GM18508 (cell line): ENCODE data around the gene BAIAP2.
"Not testable (repeated sequence)": the region's sequence is repeated elsewhere in the genome, so short reads cannot be mapped to it uniquely, and the experiment has no call there.

ENCODE experiments used
- ATAC-seq: cut with Tn5 transposase; IDR thresholded peaks from one replicate; pipeline ENCODE4 v1.9.1; 2021; ENCODE audit warnings: moderate number of reproducible peaks; ENCODE audit not compliant: insufficient read depth, unreplicated experiment

Gene BAIAP2

DNA sequence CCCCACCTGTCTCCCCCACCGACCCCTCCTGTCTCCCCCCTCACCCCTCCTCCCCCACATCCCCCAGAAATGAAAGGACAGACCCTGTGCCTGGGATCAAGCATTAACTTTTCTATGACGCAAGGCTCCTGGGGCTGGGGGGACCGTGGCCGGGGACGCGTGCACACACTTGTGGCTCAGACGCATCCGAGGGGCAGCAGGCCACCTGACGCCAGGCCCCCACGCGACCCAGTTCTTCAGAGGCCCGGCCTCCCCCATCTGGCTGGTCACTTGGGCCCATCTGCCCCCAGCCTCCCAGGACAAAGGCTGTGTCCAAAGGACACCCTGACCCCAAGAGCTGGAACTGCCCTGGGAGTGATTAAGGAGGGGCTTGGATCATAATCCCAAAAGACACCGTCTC lies 116.3 kb downstream of the BAIAP2 start:
- no peak for ATAC-seq

DNA sequence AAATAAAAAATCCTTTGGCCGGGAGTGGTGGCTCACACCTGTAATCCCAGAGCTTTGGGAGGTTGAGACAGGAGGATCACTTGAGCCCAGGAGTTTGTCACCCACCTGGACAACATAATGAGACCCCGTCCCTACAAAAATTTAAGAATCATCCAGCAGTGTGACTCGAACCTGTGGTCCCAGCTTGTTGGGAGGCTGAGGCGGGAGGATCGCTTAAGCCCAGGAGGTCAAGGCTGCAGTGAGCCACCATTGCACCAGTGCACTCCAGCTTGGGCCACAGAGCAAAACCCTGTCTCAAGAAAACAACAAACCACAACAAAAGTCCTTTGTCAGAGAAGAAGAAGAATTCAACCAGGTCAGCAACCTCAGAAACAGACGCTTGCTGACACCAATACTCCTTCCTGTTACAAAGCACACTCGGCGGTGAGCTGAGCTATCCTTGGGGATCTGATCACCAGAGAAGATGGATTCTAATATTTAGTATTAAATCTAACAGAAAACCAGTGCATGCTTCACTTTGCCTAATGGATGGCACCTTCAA lies 117.4 kb downstream of the BAIAP2 start:
- ATAC-seq: no peak

DNA sequence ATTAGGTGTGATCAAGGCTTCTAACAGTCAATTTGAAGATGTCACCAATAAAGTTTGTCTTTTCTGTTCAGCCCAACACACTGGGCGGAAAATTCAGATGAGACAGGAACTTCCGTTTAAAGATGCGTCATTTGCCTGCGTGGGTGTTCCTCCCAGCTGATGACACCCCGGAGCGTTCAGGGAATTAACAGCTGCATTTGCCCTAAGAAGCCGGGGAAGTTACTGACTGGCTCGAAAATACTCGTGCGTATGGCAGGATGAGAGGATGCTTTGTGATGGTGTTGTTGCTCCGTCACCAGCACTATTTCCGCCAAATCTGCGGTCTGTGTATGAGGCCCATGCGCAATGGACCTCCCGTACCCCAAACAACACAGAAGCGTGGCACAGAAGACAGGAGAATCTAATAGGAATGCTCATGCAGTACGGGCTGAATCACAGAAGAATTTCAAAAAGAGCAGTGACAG lies 118.4 kb downstream of the BAIAP2 start:
- no peak for ATAC-seq

DNA sequence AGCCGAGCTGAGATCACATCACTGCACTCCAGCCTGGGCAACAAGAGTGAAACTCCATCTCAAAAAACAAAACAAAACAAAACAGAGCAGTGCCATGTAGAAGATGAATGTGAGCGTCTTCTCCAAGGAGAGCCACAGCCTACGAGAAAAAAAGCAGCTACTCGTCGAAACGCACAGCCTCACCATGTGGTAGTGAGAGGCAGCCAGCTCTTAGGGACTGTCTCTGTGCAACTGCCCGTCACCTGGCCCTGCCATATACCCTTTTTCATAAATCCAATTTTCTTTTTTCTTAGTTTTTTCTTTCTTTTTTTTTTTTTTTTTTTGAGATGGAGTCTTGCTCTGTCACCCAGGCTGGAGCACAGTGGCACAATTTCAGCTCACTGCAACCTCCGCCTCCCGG lies 119.1 kb downstream of the BAIAP2 start:
- ATAC-seq: not testable (repeated sequence)

DNA sequence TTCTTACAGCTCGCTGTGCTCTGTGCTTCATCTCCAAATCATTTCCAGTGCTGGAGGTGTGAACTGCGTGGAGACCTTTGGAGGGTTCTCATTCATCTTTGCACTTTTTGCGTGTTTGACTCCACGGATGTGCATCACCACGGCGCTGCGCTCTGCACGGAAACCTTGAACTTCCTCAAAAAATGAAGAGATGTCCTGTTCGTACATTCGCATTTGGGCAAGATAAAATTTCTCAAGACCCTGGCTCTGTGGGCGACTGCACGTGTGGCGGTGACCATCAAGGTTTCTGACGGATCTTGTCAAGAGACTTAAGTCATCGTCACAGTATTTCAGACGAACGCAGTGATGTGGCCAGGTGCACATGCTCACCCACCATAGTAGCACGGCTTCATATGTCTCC lies 120.0 kb downstream of the BAIAP2 start:
- ATAC-seq: no peak

DNA sequence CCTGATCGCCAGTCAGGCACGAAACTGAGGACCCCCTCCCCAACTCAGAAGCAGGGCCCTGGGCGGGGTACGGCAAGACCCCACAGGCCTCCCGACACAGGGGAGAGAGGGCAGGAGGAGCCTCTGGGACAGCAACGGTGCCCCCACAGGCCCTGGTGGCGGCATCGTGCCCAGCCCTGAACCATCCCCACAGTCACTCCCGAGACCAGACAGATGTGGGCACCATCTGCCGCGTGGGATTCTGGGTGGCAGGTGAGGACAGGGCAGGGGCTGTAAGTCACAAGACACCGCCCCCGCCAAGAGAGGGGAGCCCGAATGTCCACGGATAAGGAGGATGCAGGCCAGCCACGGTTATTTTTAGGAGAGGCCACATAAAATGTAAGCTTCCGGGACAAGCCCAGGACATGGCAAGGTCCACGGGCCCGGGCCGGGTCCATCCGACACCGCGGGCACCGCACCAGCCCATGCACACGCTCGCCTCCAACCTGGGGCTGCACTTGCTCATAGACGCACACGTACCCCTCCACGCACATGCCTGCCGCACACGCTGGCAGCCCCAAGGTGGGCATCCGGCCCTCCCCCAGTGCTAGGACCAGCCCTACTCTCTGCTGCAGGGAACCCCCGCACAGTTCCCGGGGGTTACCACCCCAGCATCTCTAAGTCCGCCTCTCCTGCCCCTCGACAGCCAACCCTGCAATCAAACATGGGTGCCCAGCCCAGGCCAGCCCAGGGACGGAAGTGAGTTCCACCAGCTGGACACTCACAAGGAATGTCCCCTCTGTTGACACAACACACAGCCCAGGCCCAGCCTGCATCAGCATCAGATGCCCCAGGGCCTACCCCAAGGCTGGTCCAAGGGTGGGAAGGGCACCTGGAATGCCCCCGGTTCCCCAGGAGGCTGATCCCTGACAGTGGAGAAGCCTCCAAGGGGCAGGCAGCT lies 122.2 kb downstream of the BAIAP2 start:
- ATAC-seq: no peak

DNA sequence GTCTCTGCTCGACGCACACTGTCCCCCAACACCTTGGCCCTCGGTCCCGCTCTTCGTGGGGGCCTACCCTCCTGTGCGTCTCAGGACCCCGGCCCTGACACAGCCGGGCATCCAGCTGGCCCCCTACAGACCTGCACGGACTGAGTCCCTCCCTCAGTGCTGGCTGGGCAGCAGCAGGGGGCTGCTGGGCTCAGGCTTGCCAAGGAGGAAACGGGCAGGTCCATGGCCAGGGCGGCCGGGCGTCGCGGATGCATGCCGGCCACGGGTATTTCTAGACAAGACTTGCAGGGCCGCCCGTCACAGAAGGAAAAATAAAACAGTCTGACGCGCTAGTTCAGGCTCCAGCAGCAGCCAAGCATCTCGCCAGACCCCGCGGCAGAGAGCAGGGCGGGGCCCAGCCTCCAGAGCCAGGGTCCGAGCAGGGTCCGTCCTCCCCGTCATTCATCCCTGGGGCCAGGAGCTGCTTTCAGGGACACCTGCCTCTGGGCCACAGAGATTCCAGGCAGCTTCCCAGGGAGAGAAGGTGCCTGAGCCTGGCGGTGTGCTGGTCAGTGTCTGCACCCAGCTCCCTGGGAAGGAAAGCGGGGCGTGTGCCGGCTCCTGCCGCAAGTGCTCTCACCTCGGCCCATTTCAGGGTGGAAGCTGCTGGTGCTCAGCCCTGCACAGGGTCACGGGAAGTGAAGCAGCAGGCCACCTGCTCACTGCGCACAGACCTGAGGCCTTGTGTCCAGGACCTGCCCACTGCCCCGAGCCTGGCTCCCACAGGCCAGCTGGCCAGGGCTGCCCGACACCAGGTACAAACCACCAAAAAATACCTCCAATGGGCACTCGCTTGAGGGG lies 123.1 kb downstream of the BAIAP2 start:
- ATAC-seq: no peak

DNA sequence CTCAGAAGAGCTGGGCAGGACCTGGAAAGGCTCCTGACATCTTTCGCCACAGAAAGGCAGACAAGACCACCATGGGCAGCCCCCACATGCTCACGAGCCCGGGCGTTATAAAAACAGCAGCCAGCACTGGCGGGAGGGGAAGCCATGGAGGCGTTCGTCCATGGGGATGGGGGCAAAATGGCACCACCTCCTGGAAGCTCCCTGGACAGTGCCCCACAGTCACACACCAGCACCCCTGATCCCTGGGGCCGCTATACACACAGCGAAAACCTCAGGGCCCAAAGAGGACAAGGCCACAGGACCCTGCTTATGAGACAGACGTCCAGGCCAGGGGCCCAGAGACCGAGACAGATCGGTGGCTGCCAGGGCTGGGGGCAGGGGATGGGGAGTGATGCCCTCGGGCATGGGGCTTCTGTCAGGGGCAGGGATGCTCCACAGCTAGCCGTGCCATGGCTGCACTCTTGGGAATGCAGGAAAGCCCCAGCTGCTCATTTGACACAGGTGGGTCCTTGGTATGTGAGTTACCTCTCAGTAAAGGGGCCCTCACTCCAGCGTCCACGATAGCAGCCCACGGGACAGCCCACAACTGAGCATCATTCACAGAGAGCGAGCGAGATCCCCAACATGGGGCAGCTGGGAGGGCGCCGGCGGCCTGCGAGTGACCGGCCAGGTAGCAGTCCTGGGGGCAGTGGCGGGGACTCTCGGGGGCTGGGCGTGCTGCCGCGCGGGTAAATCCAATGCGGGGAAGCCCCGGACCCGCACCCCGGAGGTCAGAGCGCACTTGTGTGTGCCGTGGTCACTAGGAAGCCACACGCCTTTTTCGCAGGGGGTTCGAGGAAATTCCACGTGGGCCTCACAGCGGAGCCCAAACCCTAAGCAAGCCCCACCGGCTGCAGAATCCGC lies 124.0 kb downstream of the BAIAP2 start:
- ATAC-seq: no peak

DNA sequence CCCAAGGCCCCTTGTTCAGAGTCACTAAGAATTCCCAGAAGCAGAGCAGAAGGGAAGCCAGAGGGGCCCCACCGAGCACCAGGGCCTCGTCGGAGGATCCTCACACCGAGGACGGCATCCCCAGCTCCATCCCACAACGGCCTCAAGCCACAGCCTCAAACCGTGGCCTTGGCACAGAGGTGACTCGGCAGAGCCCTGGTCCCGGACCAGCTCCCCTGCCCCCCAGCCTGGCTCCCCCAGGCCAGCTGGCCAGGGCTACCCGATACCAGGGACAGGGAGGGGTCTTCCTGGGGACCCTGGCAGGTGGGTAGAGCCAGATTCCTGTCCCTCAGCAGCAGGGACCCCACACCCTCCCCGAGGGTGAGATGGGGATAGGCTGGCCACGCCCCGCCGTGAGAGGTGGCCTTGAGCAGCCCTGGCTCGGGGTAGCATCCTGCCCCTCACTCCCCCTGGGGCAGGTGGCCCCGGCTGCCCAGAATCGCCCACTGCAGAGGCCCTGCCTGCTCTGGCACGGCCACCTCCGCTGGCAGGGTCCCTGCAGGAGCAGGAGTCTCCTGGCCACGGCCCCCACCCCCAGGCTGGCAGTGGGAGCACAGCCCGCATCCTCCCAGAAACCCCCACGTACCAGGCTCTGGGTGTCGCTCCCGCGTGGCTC lies 124.8 kb downstream of the BAIAP2 start:
- ATAC-seq: no peak

DNA sequence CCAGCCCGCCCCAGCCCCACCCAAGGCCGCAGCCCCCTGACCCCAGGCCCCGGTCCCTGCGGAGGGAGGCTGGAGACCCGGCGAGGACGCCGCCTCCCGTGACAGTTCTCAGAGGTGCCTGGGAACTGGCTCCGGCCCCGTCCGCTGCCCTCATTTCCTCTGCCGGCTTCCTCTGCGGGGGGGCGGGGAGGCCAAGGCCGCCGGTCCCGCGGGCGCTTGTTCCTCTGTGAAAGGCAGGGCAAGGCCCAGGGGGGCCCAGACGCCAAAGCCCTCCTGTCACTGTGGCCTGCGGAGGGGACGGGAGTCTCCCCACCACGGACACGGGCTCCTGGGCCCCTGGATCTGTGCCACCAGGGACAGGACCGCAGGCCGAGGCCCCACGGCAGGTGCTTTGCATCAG lies 125.4 kb downstream of the BAIAP2 start:
- ATAC-seq: no peak

DNA sequence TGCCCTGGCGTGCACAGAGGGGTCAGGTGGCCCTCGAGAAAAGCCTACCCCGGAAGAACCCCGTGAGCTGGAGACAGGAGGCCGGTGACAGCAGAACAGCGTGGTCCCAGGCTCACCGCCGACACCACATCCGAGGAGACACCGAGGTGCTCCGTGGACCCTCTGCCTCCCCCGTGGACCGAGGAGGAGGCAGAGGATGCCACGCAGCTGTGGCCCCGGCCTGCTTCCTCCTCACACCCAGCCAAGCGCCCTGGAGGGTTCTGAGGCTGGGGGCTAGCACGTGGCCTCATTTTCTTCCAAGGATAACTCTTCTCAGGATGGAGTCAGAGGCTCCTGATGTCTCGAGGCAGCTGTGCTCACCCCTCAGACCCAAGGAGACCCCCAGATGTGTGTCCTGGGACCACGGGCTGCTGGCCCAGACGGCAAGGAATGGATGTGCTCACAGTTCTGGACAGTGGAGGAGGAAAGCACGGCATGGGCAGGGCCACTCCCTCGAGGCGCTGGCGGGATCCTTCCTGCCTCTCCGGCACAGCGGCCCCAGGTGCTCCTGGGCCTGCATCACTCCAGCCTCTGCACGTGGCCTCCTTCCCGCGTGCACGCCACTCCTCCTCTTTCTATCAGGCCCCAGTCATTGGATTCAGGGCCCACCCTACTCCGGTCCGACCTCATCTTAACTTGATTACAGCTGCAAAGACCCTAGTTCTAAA lies 125.9 kb downstream of the BAIAP2 start:
- ATAC-seq: no peak

DNA sequence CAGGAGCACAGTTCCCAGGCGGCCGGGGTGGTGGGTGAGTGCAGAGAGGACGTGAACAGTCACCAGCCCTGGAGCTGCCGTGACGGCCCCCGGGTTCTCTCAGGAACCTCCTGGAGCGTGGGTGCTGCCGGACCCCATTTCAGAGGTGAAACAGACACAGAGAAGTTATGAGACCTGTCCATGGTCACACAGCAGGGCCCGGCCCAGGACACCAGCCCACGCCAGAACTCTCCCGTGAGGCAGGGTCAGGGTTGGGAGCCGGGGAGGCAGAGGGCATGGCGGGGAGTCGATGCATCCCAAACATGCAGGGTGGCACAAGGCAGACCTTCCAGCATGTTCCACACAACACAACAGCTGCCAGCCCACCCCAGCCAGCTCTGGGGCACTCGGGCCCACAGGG lies 126.6 kb downstream of the BAIAP2 start:
- no peak for ATAC-seq

DNA sequence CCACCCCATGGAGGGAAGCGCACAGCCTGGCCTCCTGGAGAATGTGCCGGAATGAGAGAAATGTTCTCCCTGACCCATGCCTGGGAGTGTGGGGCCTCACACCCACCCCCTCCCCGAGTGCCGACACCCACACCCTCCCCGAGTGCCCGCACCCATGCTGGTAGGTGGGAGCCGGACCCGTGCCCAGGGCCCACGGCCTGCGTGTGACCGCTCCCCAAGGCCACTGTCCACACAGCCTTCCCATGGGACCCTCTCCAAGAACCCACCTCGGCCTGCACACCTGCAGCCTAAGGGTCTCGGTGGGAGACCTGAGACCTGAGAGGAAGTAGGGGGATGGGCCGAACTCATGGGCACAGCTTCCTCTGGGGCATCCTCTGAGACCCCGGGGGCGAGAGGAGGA lies 127.0 kb downstream of the BAIAP2 start:
- no peak for ATAC-seq

DNA sequence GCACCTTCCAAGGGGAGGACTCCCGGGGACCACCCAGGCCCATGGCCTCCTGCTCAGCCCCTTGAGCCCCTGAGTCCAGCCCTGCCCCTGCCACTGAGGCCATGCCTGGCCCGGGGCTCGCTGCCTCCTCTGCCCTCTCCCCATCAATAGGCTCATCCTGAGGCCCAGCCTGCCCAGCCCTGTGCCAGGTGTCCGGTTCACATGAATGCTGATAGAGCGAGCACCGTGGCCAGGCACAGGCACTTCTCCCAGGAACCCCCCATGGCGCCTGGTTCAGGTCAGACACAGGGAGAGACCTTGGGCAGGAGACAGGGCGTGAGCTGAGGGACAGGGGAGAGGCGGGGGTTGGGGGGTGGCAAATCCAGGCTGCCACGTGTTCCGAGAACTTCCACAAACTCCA lies 127.5 kb downstream of the BAIAP2 start:
- no peak for ATAC-seq

DNA sequence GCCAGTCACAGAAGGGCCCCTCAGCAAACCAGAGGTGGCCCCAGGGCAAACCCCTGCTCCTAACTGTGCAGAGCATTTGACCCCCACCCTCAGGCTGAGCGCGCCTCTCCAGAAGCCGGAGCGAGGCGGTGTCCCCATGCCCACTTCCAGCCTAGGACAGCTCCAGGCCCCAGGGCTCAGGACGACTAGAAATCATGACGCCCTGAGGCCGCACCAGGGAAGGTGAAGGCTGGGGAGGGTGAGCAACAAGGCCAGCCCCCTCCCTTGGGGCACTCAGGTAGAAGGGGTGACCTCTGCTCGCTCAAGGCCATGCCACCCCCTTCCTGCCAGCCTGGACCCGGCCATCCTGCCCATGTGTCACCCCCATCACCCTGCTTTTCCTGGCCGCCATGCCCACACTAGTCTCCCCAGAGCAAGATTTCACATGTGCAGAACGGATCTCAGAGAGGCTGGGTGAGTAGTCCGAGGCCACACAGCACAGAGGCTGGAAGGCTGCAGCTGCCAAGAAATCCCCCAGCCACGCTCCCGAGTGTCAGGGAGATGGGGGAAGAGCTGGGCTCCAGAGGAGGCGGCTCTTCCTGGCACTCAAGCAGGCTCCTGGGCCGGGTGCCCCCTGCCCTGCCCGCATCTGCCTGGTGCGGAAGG lies 128.2 kb downstream of the BAIAP2 start:
- ATAC-seq: no peak

DNA sequence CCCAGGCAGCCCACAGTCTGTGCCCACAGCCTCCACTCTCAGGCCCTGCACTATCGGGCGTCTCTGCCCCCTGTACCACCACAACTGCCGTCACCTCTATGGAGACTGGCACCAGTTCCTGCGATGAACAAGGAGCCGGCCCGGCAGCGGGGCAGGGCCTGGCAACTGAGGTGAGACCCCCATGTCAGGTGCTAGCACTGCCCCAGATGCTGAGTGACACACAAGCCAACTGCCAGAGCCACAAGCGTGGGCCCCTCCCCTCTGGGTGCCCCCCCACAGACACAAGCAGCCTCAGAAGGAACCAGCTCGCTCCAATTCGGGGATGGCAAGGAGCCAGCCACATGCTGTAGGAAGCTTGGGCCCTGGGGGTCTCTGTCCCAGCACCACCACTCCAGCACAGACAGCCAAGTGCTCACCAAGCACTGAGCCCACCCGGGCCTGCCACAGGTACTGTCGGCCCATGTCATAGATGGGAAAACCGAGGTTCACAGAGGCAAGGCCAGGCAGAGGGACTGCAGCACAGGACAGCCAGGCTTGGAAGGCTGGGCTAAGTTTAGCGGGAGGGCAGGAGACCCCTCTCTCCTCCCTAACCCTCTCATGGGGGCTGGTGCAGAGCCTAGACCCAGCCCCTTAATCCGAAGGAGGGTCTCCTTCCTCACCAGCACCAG lies 128.9 kb downstream of the BAIAP2 start:
- ATAC-seq: no peak

DNA sequence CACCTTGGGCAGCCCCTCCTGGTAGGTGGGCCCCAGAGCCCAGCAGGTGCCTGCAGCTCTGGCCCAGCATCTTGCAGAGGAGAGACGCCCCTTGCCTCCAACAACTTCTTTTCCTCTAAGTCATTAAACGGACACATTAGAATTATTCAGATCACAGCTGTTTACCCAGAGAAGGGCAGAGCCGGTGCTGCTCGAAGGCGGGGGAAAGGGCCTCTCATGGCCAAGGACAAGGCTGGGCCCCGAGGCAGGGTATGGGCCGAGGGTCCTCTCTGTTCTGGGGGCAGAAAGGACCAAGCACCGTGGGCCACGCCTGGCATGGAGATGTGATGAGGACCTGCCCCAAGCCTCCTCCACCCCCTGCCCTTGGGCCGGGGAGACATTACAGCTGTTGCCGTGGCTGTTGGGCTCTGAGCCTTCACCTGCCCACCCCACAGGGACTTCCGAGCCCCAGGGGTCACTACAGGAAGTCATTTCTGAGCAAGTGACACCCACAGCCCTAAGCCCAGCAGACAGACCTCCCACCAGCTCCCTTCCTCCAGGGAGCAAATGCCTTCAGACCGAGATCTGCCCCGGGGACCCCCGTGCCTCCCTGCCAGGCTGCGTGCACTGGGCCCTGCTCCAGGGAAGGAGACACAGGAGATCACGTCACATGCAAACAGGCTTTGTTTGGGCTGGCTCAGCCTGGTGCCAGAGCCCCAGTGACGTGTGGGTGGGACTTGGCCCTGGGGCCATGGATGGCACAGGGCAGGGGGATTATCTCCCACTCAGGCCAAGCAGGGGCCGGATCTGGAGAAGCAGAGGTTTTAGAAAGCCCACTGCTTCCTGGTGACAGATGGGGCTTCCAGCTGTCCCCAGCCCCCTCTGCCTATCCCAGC lies 129.7 kb downstream of the BAIAP2 start:
- ATAC-seq: no peak
